GM19438 (cell line): Measurements from ENCODE around the gene SLC2A14.
"Not testable (repeated sequence)": the region's sequence is repeated elsewhere in the genome, so short reads cannot be mapped to it uniquely, and the experiment has no call there.

Experiments
- ATAC-seq: cut with Tn5 transposase; IDR thresholded peaks from one replicate; pipeline ENCODE4 v1.9.1; 2021; ENCODE audit warnings: low read depth; ENCODE audit not compliant: unreplicated experiment

Gene SLC2A14

DNA sequence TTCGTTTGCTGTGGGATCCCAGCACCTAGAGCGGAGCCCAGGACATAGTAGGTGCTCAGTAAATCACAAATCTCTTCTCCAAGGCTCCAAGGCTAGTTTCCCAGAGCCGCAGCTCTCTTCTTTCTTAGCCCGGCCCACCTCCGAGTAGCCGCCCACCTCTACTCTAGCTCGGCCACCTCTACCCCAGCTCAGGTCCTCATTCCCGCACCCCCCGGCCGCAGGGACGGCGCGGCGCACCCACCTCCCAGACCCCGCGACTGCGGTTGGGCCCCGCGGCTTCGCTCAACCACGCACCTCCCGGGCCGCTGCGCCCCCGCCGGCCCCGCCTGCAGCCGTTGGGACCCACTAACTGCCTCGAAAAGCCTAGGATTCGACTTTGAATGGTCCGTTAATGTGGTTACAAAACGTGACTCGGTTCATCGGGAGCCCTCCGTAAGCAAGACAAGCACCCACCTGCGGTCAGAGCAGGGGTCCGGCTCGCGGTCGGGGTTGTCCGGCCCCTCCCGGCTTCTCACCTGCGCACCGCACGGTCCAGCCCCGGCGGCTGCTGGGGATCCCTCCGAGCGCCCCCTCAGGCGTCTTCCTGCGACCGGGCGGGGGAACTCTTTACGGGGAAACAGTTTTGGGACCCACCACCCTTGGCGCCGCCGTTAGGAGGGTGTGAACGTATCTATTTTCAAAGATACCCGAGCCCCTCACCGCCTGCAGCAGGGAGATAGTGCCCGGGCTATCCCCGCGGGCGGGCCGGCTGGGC is at the start of gene SLC2A14:
TSS of gene SLC2A14 (minus strand) at position 350 of the 754 bp plus-strand sequence. CDS start 3,035 bp downstream, outside the sequence.
- ATAC-seq: no peak

DNA sequence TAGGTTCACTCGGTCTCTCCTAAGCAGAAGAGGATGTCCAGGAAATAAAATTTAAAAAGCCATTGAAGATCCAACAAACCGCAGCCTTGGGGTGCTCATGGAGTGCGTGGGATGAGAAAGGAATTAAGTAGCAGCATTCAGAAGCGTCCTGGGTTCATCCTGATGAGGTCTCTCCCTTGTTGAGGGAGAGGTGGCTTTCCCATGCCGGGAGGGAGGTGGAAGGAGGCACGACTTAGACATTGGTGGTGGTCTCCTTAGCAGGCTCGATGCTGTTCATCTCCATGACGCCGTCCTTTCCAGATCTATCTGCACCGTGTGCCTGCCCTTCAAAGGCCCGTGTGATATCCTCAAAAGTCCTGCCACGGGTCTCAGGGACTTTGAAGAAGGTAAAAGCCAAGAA is 48.5 kb upstream of the SLC2A14 start:
- not testable (repeated sequence) for ATAC-seq

DNA sequence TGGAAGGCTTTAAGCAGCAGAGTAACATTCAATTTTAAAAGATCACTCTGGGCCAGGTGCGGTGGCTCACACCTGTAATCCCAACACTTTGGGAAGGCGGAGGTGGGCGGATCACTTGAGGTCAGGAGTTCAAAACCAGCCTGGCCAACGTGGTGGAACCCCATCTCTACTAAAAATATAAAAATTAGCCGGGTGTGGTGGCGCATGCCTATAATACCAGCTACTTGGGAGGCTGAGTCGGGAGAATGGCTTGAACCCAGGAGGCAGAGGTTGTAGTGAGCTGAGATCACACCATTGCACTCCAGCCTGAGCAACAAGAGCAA is 45.5 kb upstream of the SLC2A14 start:
- not testable (repeated sequence) for ATAC-seq

DNA sequence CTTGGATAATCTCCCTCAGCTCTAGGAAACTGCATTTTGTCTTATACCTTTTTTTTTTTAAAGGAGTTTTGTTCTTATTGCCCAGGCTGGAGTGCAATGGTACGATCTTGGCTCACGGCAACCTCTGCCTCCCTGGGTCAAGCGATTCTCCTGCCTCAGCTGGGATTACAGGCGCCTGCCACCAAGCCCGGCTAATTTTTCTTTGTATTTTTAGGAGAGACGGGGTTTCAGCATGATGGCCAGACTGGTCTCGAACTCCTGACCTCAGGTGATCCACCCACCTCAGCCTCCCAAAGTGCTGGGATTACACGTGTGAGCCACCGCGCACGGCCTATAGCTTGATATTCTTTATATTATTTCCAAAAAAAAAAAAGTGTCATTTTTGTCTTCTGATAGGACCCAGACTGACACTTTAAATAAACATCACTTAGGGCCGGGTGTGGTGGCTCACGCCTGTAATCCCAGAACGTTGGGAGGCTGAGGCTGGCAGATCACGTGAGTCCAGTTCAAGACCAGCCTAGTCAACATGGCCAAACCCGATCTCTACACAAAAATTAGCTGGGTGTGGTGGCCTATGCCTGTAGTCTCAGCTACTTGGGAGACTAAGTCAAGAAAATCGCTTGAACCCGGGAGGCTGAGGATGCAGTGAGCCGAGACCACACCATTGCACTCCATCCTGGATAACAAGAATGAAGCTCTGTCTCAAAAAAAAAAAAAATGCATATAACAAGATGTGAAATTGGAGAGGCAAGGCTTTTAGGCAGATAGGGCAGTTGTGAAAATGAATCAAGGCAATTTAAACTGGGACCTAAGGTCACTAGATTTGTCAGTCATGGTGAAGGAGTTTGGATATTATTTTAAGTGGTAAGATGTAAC is 44.9 kb upstream of the SLC2A14 start:
- ATAC-seq: no peak

DNA sequence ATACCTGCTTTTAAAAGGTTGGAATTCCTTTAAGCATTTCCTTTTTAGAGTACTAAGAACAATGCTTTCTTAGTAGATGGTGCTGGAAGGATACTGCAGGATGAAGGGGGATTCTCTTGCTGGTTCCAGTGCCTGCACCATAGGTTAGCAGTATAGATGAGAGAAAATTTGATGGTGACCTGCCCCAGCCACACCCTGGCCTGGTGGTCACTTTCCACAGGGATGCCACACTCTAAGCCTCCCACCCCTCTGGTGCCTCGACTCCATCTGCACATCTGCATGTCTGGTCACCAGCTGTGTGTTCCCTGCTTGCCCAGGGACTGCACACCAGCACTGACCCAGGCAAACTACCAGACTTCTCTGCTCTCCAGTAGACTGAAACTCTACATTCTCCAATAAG is 44.2 kb upstream of the SLC2A14 start:
- ATAC-seq: no peak

DNA sequence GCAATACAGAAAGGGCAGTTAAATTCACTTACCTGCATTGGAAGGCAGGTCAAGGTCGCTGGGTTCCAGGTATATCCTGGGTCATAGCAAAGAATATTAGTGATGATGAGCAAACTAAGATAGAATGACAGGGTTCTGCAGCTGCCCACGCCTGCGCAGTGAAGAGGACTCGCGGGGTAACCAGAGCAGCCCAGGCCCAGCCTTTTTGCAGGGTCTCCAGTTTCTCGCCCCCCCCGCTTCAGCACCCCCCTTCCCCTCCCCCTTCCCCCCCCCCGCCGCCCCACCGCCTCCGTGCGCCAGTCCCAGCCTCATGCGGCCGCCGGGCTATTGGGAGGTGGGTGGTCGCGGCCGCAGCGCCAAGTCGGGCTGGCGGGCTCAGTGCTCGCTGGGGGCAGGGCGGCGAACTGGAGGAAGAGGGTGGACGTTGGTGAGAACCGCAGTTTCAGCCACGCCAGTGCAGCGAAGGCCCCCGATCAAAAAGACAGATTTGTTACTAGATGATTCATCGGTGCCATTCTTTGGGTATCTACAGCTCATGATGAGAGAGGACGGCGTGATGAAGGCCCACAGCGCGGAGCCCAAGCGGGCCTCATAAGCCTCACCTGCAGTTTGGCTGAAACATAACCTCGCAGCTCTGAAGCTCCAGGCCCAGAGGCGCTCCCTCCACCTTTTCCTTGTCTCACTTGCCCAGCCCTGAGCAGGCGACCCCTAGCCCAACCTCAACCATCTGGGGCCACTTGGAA is 43.1 kb upstream of the SLC2A14 start:
- ATAC-seq: no peak

DNA sequence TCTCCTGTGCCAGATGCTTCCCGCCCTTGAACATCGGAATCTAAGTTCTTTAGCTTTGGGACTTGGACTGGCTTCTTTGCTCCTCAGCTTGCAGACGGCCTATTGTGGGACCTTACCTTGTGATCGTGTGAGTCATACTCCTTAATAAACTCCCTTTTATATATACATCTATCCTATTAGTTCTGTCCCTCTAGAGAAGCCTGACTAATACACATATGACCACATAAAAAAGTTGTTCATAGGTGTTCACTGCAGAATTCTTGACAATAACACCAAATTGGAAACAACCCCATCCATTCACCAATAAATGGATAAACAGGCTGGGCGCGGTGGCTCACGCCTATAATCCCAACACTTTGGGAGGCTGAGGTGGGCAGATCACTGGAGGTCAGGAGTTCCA is 37.4 kb upstream of the SLC2A14 start:
- not testable (repeated sequence) for ATAC-seq

DNA sequence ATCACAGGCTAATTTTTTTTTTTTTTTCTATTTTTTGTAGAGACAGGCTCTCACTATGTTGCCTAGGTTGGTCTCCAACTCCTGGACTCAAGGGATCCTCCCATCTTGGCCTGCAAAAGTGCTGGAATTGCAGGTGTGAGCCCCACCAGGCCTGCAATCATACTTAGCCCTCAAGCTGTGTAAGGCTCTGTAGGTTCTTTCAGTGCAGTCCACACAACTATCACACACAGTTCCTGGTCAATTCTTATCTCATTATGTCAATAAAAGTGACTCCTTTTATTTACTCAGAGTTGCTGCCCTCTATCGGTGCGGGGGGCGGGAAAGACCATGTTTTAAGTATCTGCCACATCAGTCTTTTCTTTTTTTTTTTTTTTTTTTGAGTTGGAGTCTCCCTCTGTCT is 34.3 kb upstream of the SLC2A14 start:
- no peak for ATAC-seq

DNA sequence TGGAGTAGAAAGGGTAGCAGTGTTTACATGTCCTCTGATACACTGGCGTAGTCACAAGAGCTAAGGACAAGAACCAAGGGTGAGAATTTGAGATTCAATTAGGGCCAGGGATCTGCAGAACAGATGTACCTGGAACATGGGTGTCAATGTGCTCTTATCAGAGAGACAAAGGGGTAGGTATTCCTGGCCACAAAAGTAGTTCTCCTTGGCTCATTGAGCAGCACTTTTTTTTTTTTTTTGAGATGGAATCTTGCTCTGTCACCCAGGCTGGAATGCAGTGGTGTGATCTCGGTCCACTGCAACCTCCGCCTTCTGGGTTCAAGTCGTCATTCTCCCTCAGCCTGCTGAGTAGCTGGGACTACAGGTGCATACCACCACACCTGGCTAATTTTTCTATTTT is 33.6 kb upstream of the SLC2A14 start:
- not testable (repeated sequence) for ATAC-seq

DNA sequence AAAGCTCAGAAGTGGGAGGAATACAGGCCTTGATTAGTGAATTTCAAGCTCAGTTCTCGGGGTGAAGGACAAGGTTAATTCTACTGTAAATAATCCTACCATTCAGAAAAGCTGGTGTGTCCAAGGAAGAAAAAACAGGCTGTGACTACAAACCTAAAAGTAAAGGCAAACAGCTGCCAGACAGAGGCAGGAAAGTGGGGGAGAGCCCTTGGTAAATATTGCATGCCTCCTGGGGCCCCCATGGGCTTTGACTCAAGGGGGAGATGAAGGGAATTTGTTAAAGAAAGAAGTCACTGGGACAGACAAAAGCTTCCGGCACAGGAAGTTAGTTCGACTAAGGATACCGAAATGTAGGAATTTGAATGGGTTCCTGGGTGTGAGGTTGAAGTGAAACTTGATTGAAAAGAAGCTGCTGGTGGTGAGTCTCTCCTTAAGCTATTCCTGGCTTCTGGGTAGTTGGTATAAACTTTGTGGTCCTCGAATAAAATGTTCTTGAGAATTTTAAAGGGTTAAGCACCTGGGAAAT is 32.9 kb upstream of the SLC2A14 start:
- ATAC-seq: not testable (repeated sequence)

DNA sequence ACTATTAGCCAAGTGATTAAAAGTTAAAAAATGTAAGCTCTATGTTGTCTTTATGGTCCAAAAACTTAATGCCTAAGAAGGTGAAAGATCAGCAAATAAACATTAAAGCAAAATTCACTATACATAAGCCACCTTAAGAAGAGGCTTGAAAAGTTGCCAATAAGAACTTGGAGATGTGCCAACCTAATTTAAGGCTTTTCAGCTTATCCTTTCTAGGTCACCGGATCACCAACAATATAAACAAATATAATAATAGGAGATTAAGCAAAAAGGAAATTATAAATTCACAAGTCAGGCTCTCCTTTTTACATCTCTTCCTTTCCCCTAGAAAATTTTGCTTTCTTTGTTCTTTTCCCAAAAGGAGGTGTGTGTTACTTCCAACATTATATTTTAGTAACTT is 32.4 kb upstream of the SLC2A14 start:
- ATAC-seq: no peak

DNA sequence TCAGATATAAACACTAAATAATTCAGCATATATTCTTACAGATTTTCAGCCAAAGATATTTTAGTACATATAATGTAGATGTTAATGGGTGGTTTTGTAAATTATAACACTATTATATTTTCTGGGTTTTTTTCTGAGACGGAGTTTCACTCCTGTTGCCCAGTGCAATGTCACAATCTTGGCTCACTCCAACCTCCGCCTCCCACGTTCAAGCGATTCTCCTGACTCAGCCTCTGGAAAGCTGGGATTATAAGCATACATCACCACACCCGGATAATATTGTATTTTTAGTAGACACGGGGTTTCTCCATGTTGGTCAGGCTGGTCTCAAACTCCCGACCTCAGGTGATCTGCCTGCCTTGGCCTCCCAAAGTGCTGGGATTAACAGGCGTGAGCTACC is 29.7 kb upstream of the SLC2A14 start:
- ATAC-seq: not testable (repeated sequence)

DNA sequence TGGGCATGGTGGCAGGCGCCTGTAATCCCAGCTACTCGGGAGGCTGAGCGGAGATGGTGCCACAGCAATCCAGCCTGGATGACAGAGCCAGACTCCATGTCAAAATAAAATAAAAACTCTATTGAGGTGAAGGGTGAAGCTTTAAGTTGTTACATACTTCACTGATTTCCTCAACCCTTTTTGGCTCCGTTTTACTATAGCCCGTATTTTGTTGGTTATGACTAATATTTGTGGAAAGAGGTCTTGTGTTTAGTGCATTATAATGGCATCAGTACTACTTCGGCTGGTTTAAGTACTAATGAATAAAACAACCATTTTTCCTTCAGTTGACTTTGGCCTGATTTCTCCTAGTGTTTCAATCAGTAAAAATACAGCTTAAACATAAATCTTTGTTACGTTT is 27.0 kb upstream of the SLC2A14 start:
- ATAC-seq: no peak

DNA sequence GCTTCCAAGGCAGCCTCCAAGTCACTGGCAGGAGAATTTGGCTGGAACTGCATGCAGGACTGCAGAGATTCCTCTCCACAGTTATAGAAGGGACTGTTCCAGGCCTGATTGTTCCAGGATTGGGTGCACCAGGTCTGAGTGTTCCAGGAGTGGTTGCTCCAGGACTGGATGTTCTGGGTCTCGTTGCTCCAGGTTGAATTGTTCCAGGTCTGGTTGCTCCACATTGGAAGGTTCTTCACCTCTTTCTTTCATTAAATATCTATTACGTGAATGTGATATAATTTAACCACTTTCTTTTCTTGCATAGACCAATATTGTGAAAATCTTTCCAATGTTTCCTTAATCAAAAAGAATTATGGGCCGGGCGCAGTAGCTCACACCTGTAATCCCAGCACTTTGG is 24.0 kb upstream of the SLC2A14 start:
- ATAC-seq: not testable (repeated sequence)

DNA sequence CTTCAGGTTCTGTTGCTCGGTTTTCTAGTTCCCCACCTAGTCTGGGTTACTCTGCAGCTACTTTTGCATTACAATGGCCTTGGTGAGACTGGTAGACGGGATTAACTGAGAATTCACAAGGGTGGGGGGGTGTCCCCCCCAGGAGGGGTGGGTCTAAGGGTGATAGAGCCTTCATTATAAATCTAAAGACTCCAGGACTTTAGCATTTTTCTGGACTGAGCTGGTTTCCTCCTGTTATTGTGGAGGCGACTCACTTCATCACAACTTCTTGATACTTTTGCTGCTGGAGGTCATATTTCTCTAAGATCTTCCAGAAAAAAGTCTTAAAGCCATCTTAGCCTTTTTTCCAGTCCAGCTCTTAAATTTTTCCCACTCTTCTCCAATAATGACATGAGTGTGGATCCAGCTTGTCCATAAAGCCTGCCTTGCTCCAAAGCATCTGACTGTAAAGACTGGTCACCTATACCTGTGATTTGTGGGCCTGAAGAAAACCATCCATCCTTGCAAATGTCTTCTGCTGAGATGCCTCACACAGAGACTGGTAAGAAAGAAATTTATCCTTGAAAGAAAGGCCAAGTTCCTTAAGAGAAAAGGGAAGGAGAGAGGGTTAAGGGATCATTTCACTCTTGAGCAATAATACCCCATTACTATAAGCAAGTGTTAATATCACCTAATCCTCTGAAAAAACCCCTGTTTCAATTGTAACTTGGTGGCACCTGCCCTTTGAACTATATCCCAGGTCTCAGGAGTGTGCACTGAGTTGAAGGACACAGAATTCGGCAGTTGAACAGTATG is 19.7 kb upstream of the SLC2A14 start:
- no peak for ATAC-seq

DNA sequence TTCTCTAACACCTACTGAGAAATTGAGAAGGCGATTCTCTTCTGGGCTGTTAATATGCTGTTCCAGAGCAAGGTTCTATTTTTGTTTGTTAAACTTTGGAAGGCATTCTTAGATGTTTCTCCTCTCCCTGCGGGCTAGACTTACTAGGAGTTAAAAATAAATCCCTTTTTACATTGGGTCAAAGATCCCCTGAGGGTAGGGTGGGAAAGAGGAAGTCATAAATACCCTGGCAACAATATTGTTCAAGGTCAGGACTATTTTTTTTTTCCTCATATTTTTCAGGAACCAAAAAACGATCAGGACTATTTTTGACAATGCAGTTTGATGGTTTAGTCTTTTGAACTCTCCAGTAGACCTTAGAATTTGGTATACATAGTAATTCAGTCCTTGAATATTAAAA is 12.0 kb upstream of the SLC2A14 start:
- no peak for ATAC-seq

DNA sequence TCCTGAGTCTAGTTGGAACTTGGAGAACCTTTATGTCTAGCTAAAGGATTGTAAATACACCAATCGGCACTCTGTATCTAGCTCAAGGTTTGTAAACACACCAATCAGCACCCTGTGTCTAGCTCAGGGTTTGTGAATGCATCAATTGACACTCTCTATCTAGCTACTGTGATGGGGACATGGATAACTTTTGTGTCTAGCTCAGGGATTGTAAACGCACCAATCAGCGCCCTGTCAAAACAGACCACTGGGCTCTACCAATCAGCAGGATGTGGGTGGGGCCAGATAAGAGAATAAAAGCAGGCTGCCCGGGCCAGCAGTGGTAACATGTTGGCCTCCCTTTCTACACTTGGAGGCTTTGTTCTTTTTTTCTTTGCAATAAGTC is 9.0 kb upstream of the SLC2A14 start:
- ATAC-seq: not testable (repeated sequence)

DNA sequence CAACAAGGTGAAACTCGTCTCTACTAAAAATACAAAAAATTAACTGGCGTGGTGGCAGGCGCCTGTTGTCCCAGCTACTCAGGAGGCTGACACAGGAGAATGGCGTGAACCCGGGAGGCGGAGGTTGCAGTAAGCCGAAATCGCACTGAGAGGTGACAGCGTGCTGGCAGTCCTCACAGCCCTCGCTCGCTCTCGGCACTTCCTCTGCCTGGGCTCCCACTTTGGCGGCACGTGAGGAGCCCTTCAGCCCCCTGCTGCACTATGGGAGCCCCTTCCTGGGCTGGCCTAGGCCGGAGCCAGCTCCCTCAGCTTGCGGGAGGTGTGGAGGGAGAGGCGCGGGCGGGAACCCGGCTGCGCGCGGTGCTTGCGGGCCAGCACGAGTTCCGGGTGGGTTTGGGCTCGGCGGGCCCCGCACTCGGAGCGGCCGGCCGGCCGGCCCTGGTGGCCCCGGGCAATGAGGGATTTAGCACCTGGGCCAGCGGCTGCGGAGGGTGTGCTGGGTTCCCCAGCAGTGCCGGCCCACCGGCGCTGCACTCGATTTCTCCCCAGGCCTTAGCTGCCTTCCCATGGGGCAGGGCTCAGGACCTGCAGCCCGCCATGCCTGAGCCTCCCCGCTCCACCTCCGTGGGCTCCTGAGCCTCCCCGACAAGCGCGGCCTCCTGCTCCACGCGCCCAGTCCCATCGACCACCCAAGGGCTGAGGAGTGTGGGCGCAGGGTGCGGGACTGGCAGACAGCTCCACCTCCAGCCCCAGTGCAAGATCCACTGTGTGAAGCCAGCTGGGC is 8.4 kb upstream of the SLC2A14 start:
- not testable (repeated sequence) for ATAC-seq

DNA sequence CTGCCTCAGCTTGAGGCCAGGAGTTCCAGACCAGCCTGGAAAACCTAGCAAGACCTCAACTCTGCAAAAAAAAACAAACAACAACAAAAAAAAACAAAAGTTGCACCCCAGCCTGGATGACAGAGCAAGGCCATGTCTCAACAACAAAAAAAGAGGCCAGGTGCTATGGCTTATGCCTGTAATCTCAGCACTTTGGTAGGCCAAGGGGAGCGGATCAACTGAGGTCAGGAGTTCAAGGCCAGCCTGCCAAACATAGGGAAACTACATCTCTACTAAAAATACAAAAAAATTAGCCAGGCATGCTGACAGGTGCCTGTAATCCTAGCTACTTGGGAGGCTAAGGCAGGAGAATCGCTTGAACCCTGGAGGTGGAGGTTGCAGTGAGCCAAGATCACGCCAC is 6.5 kb upstream of the SLC2A14 start:
- no peak for ATAC-seq
